H9 (cell line): ENCODE results near the gene AGAP3. TPM values are rescaled to one million over a fixed set of nuclear protein-coding genes. Genes with fewer than 3 reads are reported as not detected.

Source experiments
- DNase-seq: peaks from one replicate; pipeline ENCODE4 v3.0.0-alpha.2; 2017
- H2AFZ ChIP-seq: one replicate; pipeline ENCODE4 v1.6.1; 2013; ENCODE audit warnings: mild to moderate bottlenecking, low read length, control low read depth, moderate library complexity
- H2AK5ac ChIP-seq: 2 replicates; pipeline ENCODE4 v1.6.1; 2013; ENCODE audit warnings: low read length, control low read depth, mixed read lengths; ENCODE audit not compliant: insufficient read length
- H2BK120ac ChIP-seq: one replicate; pipeline ENCODE4 v1.6.1; 2013; ENCODE audit warnings: low read depth, mild to moderate bottlenecking, low read length, control low read depth, inconsistent platforms; ENCODE audit not compliant: poor library complexity, severe bottlenecking
- H2BK12ac ChIP-seq: 2 replicates; pipeline ENCODE4 v1.6.1; 2013; ENCODE audit warnings: low read length, control low read depth, mixed read lengths, low read depth; ENCODE audit not compliant: insufficient read length
- H2BK15ac ChIP-seq: 2 replicates; pipeline ENCODE4 v1.6.1; 2013; ENCODE audit warnings: low read depth, low read length, control low read depth
- H2BK20ac ChIP-seq: one replicate; pipeline ENCODE4 v1.6.1; 2013; ENCODE audit warnings: low read depth, mild to moderate bottlenecking, low read length, control low read depth, inconsistent platforms; ENCODE audit not compliant: poor library complexity, severe bottlenecking
- H2BK5ac ChIP-seq: 2 replicates; pipeline ENCODE4 v1.6.1; 2013; ENCODE audit warnings: low read length, control low read depth, mixed read lengths; ENCODE audit not compliant: insufficient read length
- H3K14ac ChIP-seq: 2 replicates; pipeline ENCODE4 v1.6.1; 2013; ENCODE audit warnings: low read length, control low read depth; ENCODE audit not compliant: insufficient read depth
- H3K18ac ChIP-seq: 2 replicates; pipeline ENCODE4 v1.6.1; 2013; ENCODE audit warnings: low read depth, mild to moderate bottlenecking, mixed read lengths, low read length, control low read depth; ENCODE audit not compliant: insufficient read length
- H3K23ac ChIP-seq: 2 replicates; pipeline ENCODE4 v1.6.1; 2013; ENCODE audit warnings: low read length, control low read depth, mixed read lengths, low read depth; ENCODE audit not compliant: insufficient read length
- H3K23me2 ChIP-seq: 2 replicates; pipeline ENCODE4 v1.6.1; 2013; ENCODE audit warnings: low read depth, mild to moderate bottlenecking, mixed read lengths, low read length, control low read depth; ENCODE audit not compliant: insufficient read length, poor library complexity, severe bottlenecking
- H3K27ac ChIP-seq: 2 replicates; pipeline ENCODE4 v1.5.1; 2013; ENCODE audit warnings: low read length, control low read depth, mixed read lengths, low read depth; ENCODE audit not compliant: insufficient read length
- H3K27me3 ChIP-seq: 2 replicates; pipeline ENCODE4 v1.6.1; 2013; ENCODE audit warnings: low read length, control low read depth, inconsistent platforms; ENCODE audit not compliant: insufficient read depth
- H3K4ac ChIP-seq: 2 replicates; pipeline ENCODE4 v1.6.1; 2013; ENCODE audit warnings: low read depth, mild to moderate bottlenecking, control low read depth, inconsistent platforms, low read length, moderate library complexity
- H3K4me1 ChIP-seq: 2 replicates; pipeline ENCODE4 v1.6.1; 2013; ENCODE audit warnings: low read length, control low read depth, inconsistent platforms; ENCODE audit not compliant: insufficient read depth
- H3K4me2 ChIP-seq: 2 replicates; pipeline ENCODE4 v1.6.1; 2013; ENCODE audit warnings: low read length, control low read depth, mixed read lengths; ENCODE audit not compliant: insufficient read length, insufficient read depth
- H3K56ac ChIP-seq: 2 replicates; pipeline ENCODE4 v1.6.1; 2013; ENCODE audit warnings: low read depth, mild to moderate bottlenecking, mixed read lengths, low read length, control low read depth; ENCODE audit not compliant: insufficient read length
- H3K79me1 ChIP-seq: 2 replicates; pipeline ENCODE4 v1.6.1; 2013; ENCODE audit warnings: low read depth, mild to moderate bottlenecking, moderate library complexity, low read length, control low read depth, inconsistent platforms; ENCODE audit not compliant: insufficient read depth, poor library complexity, severe bottlenecking
- H3K79me2 ChIP-seq: 2 replicates; pipeline ENCODE4 v1.6.1; 2013; ENCODE audit warnings: low read length, control low read depth, inconsistent platforms; ENCODE audit not compliant: insufficient read depth
- H3K9ac ChIP-seq: 2 replicates; pipeline ENCODE4 v1.6.1; 2013; ENCODE audit warnings: low read length, control low read depth, mixed read lengths; ENCODE audit not compliant: insufficient read length; ENCODE audit errors: extremely low read depth
- H3K9me3 ChIP-seq: one replicate; pipeline ENCODE4 v1.6.1; 2013; ENCODE audit warnings: low read depth, low read length, inconsistent platforms; ENCODE audit not compliant: control insufficient read depth
- H3T11ph ChIP-seq: one replicate; pipeline ENCODE4 v1.6.1; 2013; ENCODE audit warnings: mild to moderate bottlenecking, low read length, control low read depth, inconsistent platforms
- H4K20me1 ChIP-seq: one replicate; pipeline ENCODE4 v1.6.1; 2013; ENCODE audit not compliant: control insufficient read depth, insufficient read length, insufficient read depth
- H4K5ac ChIP-seq: 2 replicates; pipeline ENCODE4 v1.6.1; 2013; ENCODE audit warnings: low read depth, mild to moderate bottlenecking, mixed read lengths, low read length, control low read depth; ENCODE audit not compliant: insufficient read length
- H4K8ac ChIP-seq: replicated peaks from 2 replicates; pipeline ENCODE4 v1.6.1; 2013; ENCODE audit warnings: low read length, control low read depth, mixed read lengths, low read depth; ENCODE audit not compliant: insufficient read length
- H4K91ac ChIP-seq: 2 replicates; pipeline ENCODE4 v1.6.1; 2013; ENCODE audit warnings: low read depth, mild to moderate bottlenecking, moderate library complexity, mixed read lengths, low read length, control low read depth; ENCODE audit not compliant: insufficient read length
- H3K27ac Mint-ChIP-seq, 3 experiments: 2 replicates in 2 of 3; 3 replicates in 1 of 3; pipeline ENCODE4 v1.8.0; 2020 to 2021; ENCODE audit warnings: mixed read lengths in 3 of 3, mild to moderate bottlenecking in 1 of 3, moderate library complexity in 1 of 3
- H3K27me3 Mint-ChIP-seq: 2 replicates; pipeline ENCODE4 v1.8.0; 2021; ENCODE audit warnings: low read depth, mild to moderate bottlenecking, moderate library complexity, mixed read lengths
- H3K36me3 Mint-ChIP-seq, 3 experiments: 2 replicates in 2 of 3; 3 replicates in 1 of 3; pipeline ENCODE4 v1.8.0; 2020 to 2021; ENCODE audit warnings: low read depth in 3 of 3, mixed read lengths in 3 of 3; ENCODE audit not compliant: insufficient read depth in 1 of 3
- H3K4me1 Mint-ChIP-seq, 2 experiments: 2 replicates each; pipeline ENCODE4 v1.8.0; 2020; ENCODE audit warnings: mixed read lengths in 2 of 2
- H3K4me3 Mint-ChIP-seq, 2 experiments: 2 replicates in 1 of 2; 3 replicates in 1 of 2; pipeline ENCODE4 v1.8.0; 2020 to 2021; ENCODE audit warnings: mild to moderate bottlenecking in 2 of 2, mixed read lengths in 2 of 2, moderate library complexity in 1 of 2
- H3K9me3 Mint-ChIP-seq, 2 experiments: 2 replicates in 1 of 2; 3 replicates in 1 of 2; pipeline ENCODE4 v1.8.0; 2020; ENCODE audit warnings: mild to moderate bottlenecking in 2 of 2, mixed read lengths in 2 of 2, moderate library complexity in 1 of 2
- WGBS: extraction: QIAGEN DNeasy Blood & Tissue Kit; methylation state at CpG from one replicate; pipeline ENCODE4 v1.1.7; 2013; ENCODE audit warnings: missing lambda C conversion rate, low lambda C conversion rate, mixed read lengths; ENCODE audit not compliant: insufficient read length; ENCODE audit errors: extremely low coverage; 5-methylcytosine and 5-hydroxymethylcytosine counted together
- total RNA-seq: library from RNA; stranded (reverse); gene quantifications from 2 replicates; pipeline ENCODE4 v1.2.1, GENCODE V29; 2021
- TF ChIP-seq, protein P1 (sequence below): fragments of 200-600 bp; sonication (generic); conservative IDR thresholded peaks from 3 replicates; pipeline ENCODE4 v1.8.0; 2021; ENCODE audit warnings: antibody characterized with exemption, mild to moderate bottlenecking

Gene AGAP3
- total RNA-seq, 1 experiment from 2014 or later: 97.7 TPM

DNA sequence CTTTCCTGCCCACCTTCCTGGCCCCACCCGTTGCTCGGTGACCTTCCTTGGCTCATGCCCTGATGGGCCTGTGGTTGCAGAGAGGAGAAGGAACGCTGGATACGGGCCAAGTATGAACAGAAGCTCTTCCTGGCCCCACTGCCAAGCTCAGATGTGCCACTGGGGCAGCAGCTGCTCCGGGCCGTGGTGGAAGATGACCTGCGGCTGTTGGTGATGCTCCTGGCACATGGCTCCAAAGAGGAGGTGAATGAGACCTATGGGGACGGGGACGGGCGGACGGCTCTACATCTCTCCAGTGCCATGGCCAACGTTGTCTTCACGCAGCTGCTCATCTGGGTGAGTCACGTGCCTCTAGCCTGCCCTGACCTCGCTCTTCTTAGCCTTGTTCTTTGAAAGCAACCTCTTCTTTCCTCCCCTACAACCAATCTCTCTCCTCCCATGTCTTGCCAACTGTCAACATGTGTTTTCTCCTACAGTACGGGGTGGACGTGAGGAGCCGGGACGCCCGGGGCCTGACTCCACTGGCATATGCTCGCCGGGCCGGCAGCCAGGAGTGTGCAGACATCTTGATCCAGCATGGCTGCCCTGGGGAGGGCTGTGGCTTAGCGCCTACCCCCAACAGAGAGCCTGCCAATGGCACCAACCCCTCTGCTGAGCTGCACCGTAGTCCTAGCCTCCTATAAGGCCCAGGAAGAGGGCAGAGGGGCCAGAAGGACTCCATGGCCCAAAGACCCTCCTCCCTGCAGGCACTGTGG is 57.2 kb downstream of the AGAP3 start:
- H4K8ac ChIP-seq: no peak overlapping the region
- no peak overlapping the region for H3K23ac ChIP-seq
- no peak overlapping the region for H2BK20ac ChIP-seq
- H2BK15ac ChIP-seq: no peak overlapping the region
- peaks cover 32 to 55% of the 10 kb centered on the region in 2 experiments for H3K4me1 Mint-ChIP-seq
- H3K9ac ChIP-seq: no peak overlapping the region
- no peaks in the 10 kb centered on the region; the same call in 1 of the 2 replicates for H3K4me1 ChIP-seq
- no peaks in the 10 kb centered on the region for H3K79me1 ChIP-seq
- H3K27me3 Mint-ChIP-seq: peaks cover 8% of the 10 kb centered on the region
- 0 out of 5 replicates have a peak overlapping the region, but pooled peaks of 1 of the 2 experiments have one; percentile 23 for H3K4me3 Mint-ChIP-seq
- no peak overlapping the region for H3K14ac ChIP-seq
- no peak overlapping the region for H4K91ac ChIP-seq
- H4K20me1 ChIP-seq: no peaks in the 10 kb centered on the region
- H2AFZ ChIP-seq: no peak overlapping the region
- no peak overlapping the region; a peak in 1 of 7 replicates for H3K27ac Mint-ChIP-seq
- no peak overlapping the region for H2BK12ac ChIP-seq
- H2AK5ac ChIP-seq: no peak overlapping the region
- H3K4me2 ChIP-seq: no peak overlapping the region
- H3K79me2 ChIP-seq: no peaks in the 10 kb centered on the region
- no peak overlapping the region for H3T11ph ChIP-seq
- no peak overlapping the region for H3K18ac ChIP-seq
- no peak overlapping the region for H3K27ac ChIP-seq
- TF ChIP-seq, protein P1, sequence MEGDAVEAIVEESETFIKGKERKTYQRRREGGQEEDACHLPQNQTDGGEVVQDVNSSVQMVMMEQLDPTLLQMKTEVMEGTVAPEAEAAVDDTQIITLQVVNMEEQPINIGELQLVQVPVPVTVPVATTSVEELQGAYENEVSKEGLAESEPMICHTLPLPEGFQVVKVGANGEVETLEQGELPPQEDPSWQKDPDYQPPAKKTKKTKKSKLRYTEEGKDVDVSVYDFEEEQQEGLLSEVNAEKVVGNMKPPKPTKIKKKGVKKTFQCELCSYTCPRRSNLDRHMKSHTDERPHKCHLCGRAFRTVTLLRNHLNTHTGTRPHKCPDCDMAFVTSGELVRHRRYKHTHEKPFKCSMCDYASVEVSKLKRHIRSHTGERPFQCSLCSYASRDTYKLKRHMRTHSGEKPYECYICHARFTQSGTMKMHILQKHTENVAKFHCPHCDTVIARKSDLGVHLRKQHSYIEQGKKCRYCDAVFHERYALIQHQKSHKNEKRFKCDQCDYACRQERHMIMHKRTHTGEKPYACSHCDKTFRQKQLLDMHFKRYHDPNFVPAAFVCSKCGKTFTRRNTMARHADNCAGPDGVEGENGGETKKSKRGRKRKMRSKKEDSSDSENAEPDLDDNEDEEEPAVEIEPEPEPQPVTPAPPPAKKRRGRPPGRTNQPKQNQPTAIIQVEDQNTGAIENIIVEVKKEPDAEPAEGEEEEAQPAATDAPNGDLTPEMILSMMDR: no peak
- H3K56ac ChIP-seq: no peak overlapping the region
- H2BK120ac ChIP-seq: no peak overlapping the region
- WGBS: no CpG with 5 or more reads among the region's 25 CpGs
- no peaks in the 10 kb centered on the region for H3K27me3 ChIP-seq
- H3K9me3 ChIP-seq: no peaks in the 10 kb centered on the region
- H3K36me3 Mint-ChIP-seq: peaks cover 8 to 44% (median 22%) of the 10 kb centered on the region in 3 experiments; a peak in 6 of 7 replicates
- no peak overlapping the region for H2BK5ac ChIP-seq
- H4K5ac ChIP-seq: no peak overlapping the region
- H3K9me3 Mint-ChIP-seq: no peaks in the 10 kb centered on the region; a peak in 1 of 5 replicates
- no peaks in the 10 kb centered on the region for H3K23me2 ChIP-seq
- DNase-seq: peak; percentile 21
- no peak overlapping the region for H3K4ac ChIP-seq
